MM.1S (cell line): Measurements from ENCODE around the gene OR5B17.

Experiments
- CTCF ChIP-seq: fragments of 300-600 bp; sonication (generic); IDR thresholded peaks from 2 replicates; pipeline ENCODE4 v1.5.1; 2016; ENCODE audit warnings: antibody characterized with exemption, low read length, mixed read lengths
- EZH2phosphoT487 ChIP-seq: fragments of 300-600 bp; sonication (generic); IDR thresholded peaks from 2 replicates; pipeline ENCODE4 v1.6.1; 2018; ENCODE audit warnings: antibody characterized with exemption, low read length

- TF ChIP-seq CTCF (no peak), EZH2phosphoT487 (no peak)
Measured at GRCh38 chr11:58318532-58318931, 40.3 kb downstream of the OR5B17 start.
